NCI-H2171 (cell line): Measurements from ENCODE around the gene UGT1A8.

Experiments
- DNase-seq: peaks from one replicate; lab custom pipeline; 2025; lab: John Stamatoyannopoulos, UW

UGT1A8 gene

DNA sequence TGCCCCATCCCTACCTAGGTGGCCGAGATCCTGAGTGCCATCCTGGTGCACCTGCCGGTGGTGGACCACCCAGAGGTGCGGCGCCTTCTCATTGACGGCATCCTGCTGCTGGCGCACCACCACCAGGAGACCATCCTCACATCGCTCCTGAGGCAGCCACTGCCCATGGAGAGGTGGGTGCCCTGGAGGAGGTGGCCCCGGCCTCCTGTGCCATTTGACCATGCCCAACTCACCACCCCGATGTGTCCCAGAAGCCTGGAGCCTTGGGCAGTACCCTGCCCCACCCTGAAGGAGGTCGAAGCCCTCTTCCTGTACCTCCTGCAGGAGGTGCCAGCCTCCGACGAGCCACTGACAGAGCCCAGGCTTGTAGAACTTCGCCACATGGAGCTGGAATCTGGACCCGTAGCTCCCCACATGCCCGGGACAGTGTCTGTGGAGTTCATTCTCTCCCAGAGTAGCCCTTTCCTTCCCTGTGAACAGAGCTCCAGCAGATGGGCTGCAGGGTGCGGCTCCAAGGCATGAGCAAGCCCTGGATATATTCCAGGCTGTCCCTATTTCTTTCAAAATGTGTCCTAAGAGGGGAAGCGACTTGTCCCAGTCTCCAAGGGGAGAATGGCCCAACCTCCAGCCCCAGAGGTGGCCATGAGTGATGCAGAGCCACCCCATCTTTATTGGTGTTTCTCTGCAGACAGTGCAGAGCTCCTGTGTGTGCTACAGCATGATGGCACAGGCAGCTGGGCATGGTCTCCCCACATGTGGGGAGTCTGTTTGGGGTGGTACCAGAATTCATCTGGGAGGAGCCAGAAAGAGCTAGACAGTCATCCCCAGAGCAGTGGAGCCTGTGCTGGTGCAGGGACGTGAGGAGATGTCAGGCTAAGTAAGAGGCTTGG is 202.7 kb downstream of the UGT1A8 start:
- no peak for DNase-seq

DNA sequence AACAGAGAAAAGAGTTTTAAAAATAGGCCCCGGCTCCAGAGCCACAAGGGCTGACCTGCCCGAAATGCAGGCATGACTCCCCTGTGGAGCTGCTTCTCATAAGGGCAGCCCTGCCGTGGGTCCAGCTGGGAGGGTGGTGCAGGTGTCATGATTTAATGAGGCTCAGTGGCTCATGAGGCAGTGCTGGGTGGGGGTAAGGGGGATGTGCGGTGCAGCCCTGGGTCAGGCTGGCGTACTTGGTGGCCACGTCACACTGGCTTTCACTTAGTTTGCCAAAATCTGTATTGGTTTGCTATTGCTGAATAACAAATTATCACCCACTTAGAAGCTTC is 203.3 kb downstream of the UGT1A8 start:
- no peak for DNase-seq

DNA sequence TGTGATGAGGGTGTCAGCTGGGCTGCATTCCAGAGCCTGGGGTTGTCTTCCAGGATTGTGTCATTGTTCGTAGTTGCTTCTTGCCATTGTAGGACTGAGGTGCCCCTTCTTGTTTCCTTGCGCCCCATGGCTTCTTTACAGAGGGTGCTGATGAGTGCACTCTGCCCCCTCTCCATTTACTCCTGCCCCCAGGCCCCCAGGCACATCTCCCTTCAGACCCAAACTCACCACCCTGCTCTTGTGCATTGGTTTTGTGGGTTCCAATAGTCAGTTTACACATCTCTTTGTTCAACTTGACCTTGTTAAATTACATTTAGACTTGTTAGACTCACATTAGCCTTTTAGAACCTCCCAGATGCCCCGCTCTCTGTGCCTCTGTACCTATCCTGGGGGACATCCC is 203.8 kb downstream of the UGT1A8 start:
- DNase-seq, result no peak

DNA sequence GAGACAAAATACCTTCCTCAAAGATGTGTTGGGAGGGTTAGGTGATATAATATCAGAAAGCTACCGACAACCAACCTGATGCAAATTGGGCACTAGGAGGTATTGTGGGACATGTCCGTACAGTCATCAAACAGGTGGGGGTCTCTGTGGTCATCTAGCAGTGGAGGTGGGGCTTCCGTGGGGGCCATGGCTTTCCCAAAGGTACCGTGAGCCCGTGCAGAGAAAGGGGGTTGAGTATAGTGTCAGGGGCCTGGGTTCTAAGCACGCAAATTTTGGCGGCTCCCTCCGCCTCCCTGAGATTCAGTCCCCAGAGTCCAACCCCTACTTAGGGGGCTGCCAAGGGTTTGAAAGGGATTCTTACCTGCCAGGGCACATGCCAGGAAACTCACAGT is 204.3 kb downstream of the UGT1A8 start:
- no peak for DNase-seq

DNA sequence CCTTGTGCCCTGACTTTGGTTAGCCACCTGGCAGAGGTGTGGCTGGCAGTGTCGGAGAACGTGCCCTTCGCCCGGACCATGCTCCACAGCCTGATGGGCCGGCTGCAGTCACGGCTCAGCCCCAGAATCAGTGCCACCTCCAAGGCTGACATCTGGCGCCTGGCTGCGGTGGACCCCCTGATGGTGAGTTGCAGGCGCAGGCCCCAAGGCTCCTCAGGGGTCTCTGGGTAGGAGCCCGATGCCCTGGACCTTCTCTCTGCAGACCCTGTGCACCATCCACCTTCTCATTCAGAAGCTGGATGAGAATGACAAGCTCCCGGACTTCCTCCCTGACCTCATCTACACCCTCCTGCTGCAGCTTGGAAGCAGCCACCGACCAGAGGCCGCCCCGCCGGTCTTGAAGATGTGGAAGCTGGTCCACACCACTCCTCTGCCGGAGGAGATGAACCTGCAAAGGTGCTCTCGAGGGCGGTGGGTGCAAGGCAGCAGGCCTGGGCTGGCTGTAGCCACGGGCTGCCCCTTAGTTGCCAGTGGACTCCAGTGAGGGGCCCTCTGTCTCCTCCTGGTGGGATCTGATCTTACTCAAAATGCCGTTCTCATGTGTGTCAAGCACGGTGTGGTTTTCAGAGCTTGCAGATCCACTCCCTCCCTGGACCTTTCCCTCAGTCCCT is 204.8 kb downstream of the UGT1A8 start:
- no peak for DNase-seq
